ENCODE measurements around the gene GYPB.
"Not testable (repeated sequence)": the region's sequence is repeated elsewhere in the genome, so short reads cannot be mapped to it uniquely, and the experiment has no call there.

GYPB gene

GRCh38 chr4:143996193-143996592, 23.0 kb downstream of the GYPB start:
- H3K27ac Mint-ChIP-seq, H3K4me1 Mint-ChIP-seq, H3K9me3 Mint-ChIP-seq, H3K27me3 Mint-ChIP-seq, ATAC-seq, H3K4me3 Mint-ChIP-seq, DNase-seq: not testable (repeated sequence)

GRCh38 chr4:143991761-143992160, 27.4 kb downstream of the GYPB start:
- ATAC-seq, result peak; percentile 60
- H3K4me3 Mint-ChIP-seq, DNase-seq, H3K9me3 Mint-ChIP-seq, H3K27me3 Mint-ChIP-seq, H3K27ac Mint-ChIP-seq, H3K4me1 Mint-ChIP-seq: not testable (repeated sequence)

GRCh38 chr4:143990717-143991116, 28.5 kb downstream of the GYPB start:
- not testable (repeated sequence) for H3K9me3 Mint-ChIP-seq, H3K4me3 Mint-ChIP-seq, H3K4me1 Mint-ChIP-seq, H3K27ac Mint-ChIP-seq, ATAC-seq, DNase-seq
- peaks cover 13% of the 10 kb centered on the region for H3K27me3 Mint-ChIP-seq

- no peak overlapping the region for H3K27ac Mint-ChIP-seq
- peaks cover 13% of the 10 kb centered on the region for H3K27me3 Mint-ChIP-seq
- DNase-seq (no peak), ATAC-seq (no peak)
- no peaks in the 10 kb centered on the region for H3K9me3 Mint-ChIP-seq
- H3K4me1 Mint-ChIP-seq, result no peaks in the 10 kb centered on the region
- H3K4me3 Mint-ChIP-seq, result no peak overlapping the region
Measured at GRCh38 chr4:143986180-143986579, 33.0 kb downstream of the GYPB start.

GRCh38 chr4:143980776-143981175, 38.4 kb downstream of the GYPB start:
- H3K4me1 Mint-ChIP-seq, result not testable (repeated sequence)

GRCh38 chr4:143975527-143975926, 43.7 kb downstream of the GYPB start:
- H3K27me3 Mint-ChIP-seq, DNase-seq, H3K27ac Mint-ChIP-seq, H3K9me3 Mint-ChIP-seq, H3K4me3 Mint-ChIP-seq, ATAC-seq, H3K4me1 Mint-ChIP-seq: not testable (repeated sequence)

More at GRCh38 chr4:143980776-143981175, 38.4 kb downstream of the GYPB start:
- not testable (repeated sequence) for H3K9me3 Mint-ChIP-seq, H3K4me3 Mint-ChIP-seq, H3K27ac Mint-ChIP-seq, H3K27me3 Mint-ChIP-seq, ATAC-seq, DNase-seq

GRCh38 chr4:143974021-143974420, 45.2 kb downstream of the GYPB start:
- not testable (repeated sequence) for H3K4me1 Mint-ChIP-seq, H3K9me3 Mint-ChIP-seq, H3K27me3 Mint-ChIP-seq, H3K4me3 Mint-ChIP-seq, DNase-seq, H3K27ac Mint-ChIP-seq, ATAC-seq

GRCh38 chr4:143961075-143961474, 58.1 kb downstream of the GYPB start:
- ATAC-seq (no peak), DNase-seq (no peak)
- Mint-ChIP-seq H3K9me3 (no peaks in the 10 kb centered on the region), H3K27ac (no peak overlapping the region), H3K4me1 (no peaks in the 10 kb centered on the region), H3K27me3 (no peaks in the 10 kb centered on the region), H3K4me3 (no peak overlapping the region)

- not testable (repeated sequence) for ATAC-seq, H3K9me3 Mint-ChIP-seq, DNase-seq, H3K27me3 Mint-ChIP-seq, H3K27ac Mint-ChIP-seq, H3K4me3 Mint-ChIP-seq, H3K4me1 Mint-ChIP-seq
Measured at GRCh38 chr4:143955306-143955705, 63.9 kb downstream of the GYPB start.

- not testable (repeated sequence) for ATAC-seq, H3K9me3 Mint-ChIP-seq, H3K4me1 Mint-ChIP-seq, H3K27ac Mint-ChIP-seq, DNase-seq, H3K4me3 Mint-ChIP-seq, H3K27me3 Mint-ChIP-seq
Measured at GRCh38 chr4:143951458-143951972, 67.7 kb downstream of the GYPB start.

GRCh38 chr4:143950967-143951366, 68.2 kb downstream of the GYPB start:
- H3K4me1 Mint-ChIP-seq, H3K27me3 Mint-ChIP-seq, ATAC-seq, DNase-seq, H3K4me3 Mint-ChIP-seq, H3K9me3 Mint-ChIP-seq, H3K27ac Mint-ChIP-seq: not testable (repeated sequence)

GRCh38 chr4:143950185-143950584, 69.0 kb downstream of the GYPB start:
- DNase-seq, H3K27me3 Mint-ChIP-seq, H3K4me1 Mint-ChIP-seq, H3K9me3 Mint-ChIP-seq, H3K4me3 Mint-ChIP-seq, ATAC-seq: not testable (repeated sequence)
- peak overlapping the region in 1 of 2 donors; percentile 65 for H3K27ac Mint-ChIP-seq

GRCh38 chr4:143947493-143947892, 71.7 kb downstream of the GYPB start:
- not testable (repeated sequence) for H3K27me3 Mint-ChIP-seq, H3K4me3 Mint-ChIP-seq, H3K27ac Mint-ChIP-seq, DNase-seq, H3K4me1 Mint-ChIP-seq, ATAC-seq, H3K9me3 Mint-ChIP-seq
